Measurements from ENCODE around the gene SYNDIG1. TPM values are rescaled to one million over a fixed set of nuclear protein-coding genes. Genes with fewer than 3 reads are reported as not detected.

SYNDIG1 gene
- total RNA-seq, 1 donor: 1.6 TPM

DNA sequence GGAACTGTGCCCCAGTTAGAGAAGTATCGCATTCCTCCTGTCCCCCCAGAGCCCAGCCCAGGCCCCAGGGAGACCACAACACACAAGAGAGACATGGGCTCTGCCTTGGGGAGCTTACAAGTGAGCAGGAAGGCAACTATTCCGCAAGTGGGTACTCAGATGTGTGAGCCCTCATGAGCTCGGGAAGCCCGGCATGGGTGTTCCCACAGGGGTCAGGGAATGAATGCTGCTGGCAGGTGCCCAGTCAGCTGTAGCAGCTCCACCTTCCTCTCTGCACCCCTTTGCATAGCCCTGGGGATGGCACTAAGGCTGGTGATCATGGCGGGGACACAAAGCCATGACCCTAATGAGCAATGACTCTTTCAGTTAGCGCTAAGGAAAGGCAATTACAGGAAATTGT lies 194.1 kb downstream of the SYNDIG1 start:
- TF ChIP-seq, protein P1, sequence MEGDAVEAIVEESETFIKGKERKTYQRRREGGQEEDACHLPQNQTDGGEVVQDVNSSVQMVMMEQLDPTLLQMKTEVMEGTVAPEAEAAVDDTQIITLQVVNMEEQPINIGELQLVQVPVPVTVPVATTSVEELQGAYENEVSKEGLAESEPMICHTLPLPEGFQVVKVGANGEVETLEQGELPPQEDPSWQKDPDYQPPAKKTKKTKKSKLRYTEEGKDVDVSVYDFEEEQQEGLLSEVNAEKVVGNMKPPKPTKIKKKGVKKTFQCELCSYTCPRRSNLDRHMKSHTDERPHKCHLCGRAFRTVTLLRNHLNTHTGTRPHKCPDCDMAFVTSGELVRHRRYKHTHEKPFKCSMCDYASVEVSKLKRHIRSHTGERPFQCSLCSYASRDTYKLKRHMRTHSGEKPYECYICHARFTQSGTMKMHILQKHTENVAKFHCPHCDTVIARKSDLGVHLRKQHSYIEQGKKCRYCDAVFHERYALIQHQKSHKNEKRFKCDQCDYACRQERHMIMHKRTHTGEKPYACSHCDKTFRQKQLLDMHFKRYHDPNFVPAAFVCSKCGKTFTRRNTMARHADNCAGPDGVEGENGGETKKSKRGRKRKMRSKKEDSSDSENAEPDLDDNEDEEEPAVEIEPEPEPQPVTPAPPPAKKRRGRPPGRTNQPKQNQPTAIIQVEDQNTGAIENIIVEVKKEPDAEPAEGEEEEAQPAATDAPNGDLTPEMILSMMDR (IDR thresholded peaks at IDR 0.05; ENCODE audit: insufficient read depth, low read length): no peak

DNA sequence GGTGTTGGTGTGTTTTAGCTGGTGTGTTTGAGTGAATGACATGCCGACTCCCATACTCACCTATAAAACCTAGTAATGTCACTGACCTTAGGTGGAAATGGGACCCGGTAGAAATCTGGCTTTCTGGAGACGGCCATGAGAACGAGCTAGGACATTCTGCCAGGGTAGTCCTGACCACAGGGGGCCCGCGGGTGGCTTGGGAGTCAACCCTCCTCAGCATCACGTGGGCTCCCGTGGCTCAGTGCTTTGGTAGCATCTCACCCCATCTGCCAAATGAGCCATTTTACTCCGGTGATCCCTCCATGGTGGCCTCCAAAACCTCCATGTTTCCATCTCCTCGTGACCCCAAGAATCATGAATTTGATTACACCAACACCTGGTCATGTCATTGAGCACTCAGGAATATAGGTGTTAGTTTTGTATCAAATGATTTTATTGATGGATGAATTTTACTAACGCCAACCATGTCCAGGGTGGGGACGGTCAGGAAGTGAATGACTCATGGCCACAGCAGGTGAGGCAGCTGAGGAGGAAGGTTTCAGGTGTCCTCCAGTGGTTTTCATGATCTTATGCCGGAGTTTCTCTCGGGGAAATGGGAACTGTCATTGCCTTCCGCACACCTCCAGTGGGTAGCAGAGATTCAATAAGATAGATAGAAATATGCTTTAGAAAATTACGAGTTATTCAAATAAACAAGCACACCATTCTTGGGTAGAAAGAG lies 195.0 kb downstream of the SYNDIG1 start:
- no peak overlapping the region for H3K4me3 ChIP-seq (ENCODE audit: low read depth, low read length)
- TF ChIP-seq, protein P1 (IDR thresholded peaks at IDR 0.05; ENCODE audit: insufficient read depth, low read length): no peak
- no peak for DNase-seq (ENCODE audit: low read depth)

More for the DNA sequence above, 194.1 kb downstream of the SYNDIG1 start:
- no peak for DNase-seq (ENCODE audit: low read depth)
- no peak overlapping the region for H3K4me3 ChIP-seq (ENCODE audit: low read depth, low read length)

DNA sequence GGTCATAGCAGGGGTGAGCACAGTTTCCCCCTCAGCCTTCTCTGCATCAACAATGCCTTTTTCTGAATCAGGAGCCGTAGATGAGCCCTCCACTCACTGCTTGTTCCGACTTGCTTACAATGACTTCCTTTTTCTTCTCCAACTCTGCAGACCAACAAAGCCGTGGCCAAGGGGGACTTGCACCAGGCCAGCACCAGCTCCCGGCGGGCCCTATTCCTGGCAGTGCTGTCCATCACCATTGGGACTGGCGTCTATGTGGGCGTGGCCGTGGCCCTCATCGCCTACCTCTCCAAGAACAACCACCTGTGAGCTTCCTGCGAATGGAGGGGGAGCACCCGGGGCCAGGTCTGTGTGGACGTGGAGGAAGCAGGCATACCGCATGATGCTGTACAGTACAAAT lies 195.8 kb downstream of the SYNDIG1 start:
- TF ChIP-seq, protein P1 (IDR thresholded peaks at IDR 0.05; ENCODE audit: insufficient read depth, low read length): no peak
- no peak for DNase-seq (ENCODE audit: low read depth)
- no peak overlapping the region for H3K4me3 ChIP-seq (ENCODE audit: low read depth, low read length)

DNA sequence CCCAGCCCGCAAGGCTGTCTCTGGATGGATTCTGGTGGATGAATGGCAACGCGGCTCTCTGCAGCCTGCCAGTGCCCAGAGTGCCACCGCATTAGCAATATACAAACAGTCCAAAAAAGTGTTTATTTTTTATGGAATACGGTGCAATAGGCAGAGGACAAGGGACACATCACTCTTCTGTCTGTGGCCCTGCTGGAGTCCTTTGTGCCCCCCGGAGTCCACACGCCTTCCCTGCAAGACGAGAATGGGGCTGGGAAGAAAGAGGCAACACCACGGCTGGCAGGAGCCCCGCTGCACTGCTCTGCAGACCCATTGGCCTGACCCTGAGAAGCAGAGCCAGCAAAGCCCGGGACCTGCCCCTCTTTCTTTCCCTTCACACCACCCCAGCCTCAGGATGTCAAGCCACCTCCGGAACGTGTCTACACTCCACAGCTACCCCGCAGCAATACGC lies 196.3 kb downstream of the SYNDIG1 start:
- no peak for DNase-seq (ENCODE audit: low read depth)
- TF ChIP-seq, protein P1 (IDR thresholded peaks at IDR 0.05; ENCODE audit: insufficient read depth, low read length): no peak
- no peak overlapping the region for H3K4me3 ChIP-seq (ENCODE audit: low read depth, low read length)

DNA sequence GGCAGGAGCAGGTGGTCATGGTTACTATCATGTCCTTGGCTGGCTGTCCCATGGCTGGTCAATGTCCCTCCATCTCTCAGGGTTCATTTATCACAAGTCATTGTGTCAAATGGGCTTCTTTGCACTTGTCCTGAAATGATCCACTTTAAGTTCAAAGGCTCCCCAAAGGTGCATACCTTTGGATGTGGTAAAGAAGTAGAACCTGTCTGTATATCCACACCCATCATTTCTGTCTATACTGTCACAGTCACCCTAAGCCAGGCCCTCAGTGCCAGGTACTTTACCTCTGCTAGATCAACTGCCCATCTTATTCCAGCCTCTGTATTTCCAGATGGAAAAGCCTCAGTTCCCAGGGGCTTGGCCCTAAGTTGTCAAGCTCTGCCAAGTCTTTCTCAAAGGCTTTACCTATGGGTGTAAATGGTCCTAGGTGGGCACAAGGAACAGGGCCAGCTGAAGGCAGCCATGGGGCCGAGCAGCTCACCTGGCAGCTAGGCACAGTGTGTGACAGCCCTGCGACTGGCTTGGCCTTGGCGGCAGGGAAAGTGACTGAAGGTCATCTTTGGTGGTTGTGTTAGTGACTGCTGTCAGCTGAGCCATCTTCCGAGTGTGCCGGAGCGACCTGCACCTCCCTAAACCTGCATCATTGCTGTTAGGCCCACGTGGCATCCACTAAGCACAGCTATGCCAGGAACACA lies 198.4 kb downstream of the SYNDIG1 start:
- TF ChIP-seq, protein P1 (IDR thresholded peaks at IDR 0.05; ENCODE audit: insufficient read depth, low read length): no peak
- no peak overlapping the region for H3K4me3 ChIP-seq (ENCODE audit: low read depth, low read length)
- DNase-seq (ENCODE audit: low read depth): no peak

DNA sequence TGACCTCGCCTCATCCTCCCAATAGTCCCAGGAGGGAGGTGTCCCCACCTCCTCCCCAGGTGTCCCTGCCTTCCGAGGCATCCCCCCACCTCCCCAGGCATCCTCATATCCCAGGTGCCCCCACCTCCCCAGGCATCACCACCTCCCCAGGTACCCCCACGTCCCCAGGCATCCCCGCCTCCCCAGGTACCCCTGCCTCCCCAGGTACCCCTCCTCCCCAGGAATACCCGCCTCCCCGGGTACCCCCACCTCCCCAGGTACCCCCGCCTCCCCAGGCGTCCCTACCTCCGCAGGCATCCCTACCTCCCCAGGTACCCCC lies 198.9 kb downstream of the SYNDIG1 start:
- TF ChIP-seq, protein P1 (IDR thresholded peaks at IDR 0.05; ENCODE audit: insufficient read depth, low read length): no peak
- no peak for DNase-seq (ENCODE audit: low read depth)
- H3K4me3 ChIP-seq (ENCODE audit: low read depth, low read length): no peak overlapping the region
